HFFc6 (cell line): ENCODE data around the gene SULF2. TPM values are rescaled to one million over a fixed set of nuclear protein-coding genes. Genes with fewer than 3 reads are reported as not detected.

Experiments
- DNase-seq: peaks from one replicate; pipeline ENCODE4 v3.0.0-alpha.2; 2018
- H3K27ac Mint-ChIP-seq: 2 replicates; pipeline ENCODE4 v1.8.0; 2020; ENCODE audit warnings: mild to moderate bottlenecking, mixed read lengths
- H3K27me3 Mint-ChIP-seq: 2 replicates; pipeline ENCODE4 v1.8.0; 2021; ENCODE audit warnings: mild to moderate bottlenecking, moderate library complexity, mixed read lengths; ENCODE audit not compliant: insufficient read depth
- H3K36me3 Mint-ChIP-seq: 2 replicates; pipeline ENCODE4 v1.8.0; 2021; ENCODE audit warnings: low read depth, mixed read lengths
- H3K4me1 Mint-ChIP-seq: 2 replicates; pipeline ENCODE4 v1.8.0; 2020; ENCODE audit warnings: low read depth, mixed read lengths
- H3K4me3 Mint-ChIP-seq: 2 replicates; pipeline ENCODE4 v1.8.0; 2020; ENCODE audit warnings: mild to moderate bottlenecking, moderate library complexity, mixed read lengths
- H3K9me3 Mint-ChIP-seq: 2 replicates; pipeline ENCODE4 v1.8.0; 2020; ENCODE audit warnings: mild to moderate bottlenecking, mixed read lengths
- CTCF ChIP-seq: fragments of 200-600 bp; sonication (generic); IDR thresholded peaks from 2 replicates; pipeline ENCODE4 v1.5.0; 2021; ENCODE audit warnings: antibody characterized with exemption, mild to moderate bottlenecking
- total RNA-seq, 6 experiments: library from RNA; stranded (reverse); fragmentation: NEBNext Ultra II Directional; extraction: Animal tissue kit (Norgen Biotek cat#: 25700); gene quantifications; 2 replicates in 1 of 6; 3 replicates in 5 of 6; pipeline ENCODE4 v1.2.3, GENCODE V29; 2021

SULF2 gene
- total RNA-seq, 6 experiments from 2014 or later = 0.23 to 1.3 (median 0.33) TPM

GRCh38 chr20:47815866-47816265 lies 30.6 kb upstream of the SULF2 start:
- no peak for TF ChIP-seq CTCF
- no peak overlapping the region for H3K27ac Mint-ChIP-seq
- peaks cover 18% of the 10 kb centered on the region for H3K27me3 Mint-ChIP-seq
- no peak for DNase-seq
- no peaks in the 10 kb centered on the region for H3K36me3 Mint-ChIP-seq
- H3K4me1 Mint-ChIP-seq = no peaks in the 10 kb centered on the region
- no peaks in the 10 kb centered on the region for H3K9me3 Mint-ChIP-seq
- H3K4me3 Mint-ChIP-seq = no peak overlapping the region

GRCh38 chr20:47815416-47815806 lies 30.1 kb upstream of the SULF2 start:
- Mint-ChIP-seq H3K27ac (no peak overlapping the region), H3K9me3 (no peaks in the 10 kb centered on the region), H3K36me3 (no peaks in the 10 kb centered on the region), H3K4me3 (no peak overlapping the region), H3K4me1 (no peaks in the 10 kb centered on the region), H3K27me3 (peaks cover 21% of the 10 kb centered on the region)
- TF ChIP-seq CTCF = no peak
- no peak for DNase-seq

- no peak for TF ChIP-seq CTCF
- Mint-ChIP-seq H3K4me3 (no peak overlapping the region), H3K36me3 (no peaks in the 10 kb centered on the region), H3K27ac (no peak overlapping the region), H3K4me1 (no peaks in the 10 kb centered on the region), H3K9me3 (no peaks in the 10 kb centered on the region), H3K27me3 (peaks cover 20% of the 10 kb centered on the region)
- no peak for DNase-seq
These were observed 29.5 kb upstream of the SULF2 start for GRCh38 chr20:47814632-47815415.

- Mint-ChIP-seq H3K9me3 (no peaks in the 10 kb centered on the region), H3K4me1 (no peaks in the 10 kb centered on the region), H3K27me3 (peaks cover 12% of the 10 kb centered on the region), H3K27ac (no peak overlapping the region), H3K4me3 (no peak overlapping the region), H3K36me3 (no peaks in the 10 kb centered on the region)
- DNase-seq = no peak
- TF ChIP-seq CTCF = no peak
These were observed 25.6 kb upstream of the SULF2 start for GRCh38 chr20:47810721-47811347.

GRCh38 chr20:47810116-47810677 lies 24.9 kb upstream of the SULF2 start:
- TF ChIP-seq CTCF = no peak
- DNase-seq = no peak
- no peaks in the 10 kb centered on the region for H3K9me3 Mint-ChIP-seq
- no peak overlapping the region for H3K27ac Mint-ChIP-seq
- no peaks in the 10 kb centered on the region for H3K36me3 Mint-ChIP-seq
- H3K27me3 Mint-ChIP-seq = peaks cover 12% of the 10 kb centered on the region
- no peak overlapping the region for H3K4me3 Mint-ChIP-seq
- no peaks in the 10 kb centered on the region for H3K4me1 Mint-ChIP-seq
